Panc1 (cell line): ENCODE results near the gene CAMK1G.

Experiments used
- CTCF ChIP-seq: fragments of 450-650 bp; IDR thresholded peaks from 2 replicates; pipeline ENCODE4 v1.5.1; 2017; ENCODE audit warnings: mild to moderate bottlenecking
- SIN3A ChIP-seq: IDR thresholded peaks from 2 replicates; pipeline ENCODE4 v1.6.1; 2012; ENCODE audit warnings: low read depth, mild to moderate bottlenecking, low read length, moderate library complexity, borderline replicate concordance; ENCODE audit not compliant: insufficient read depth
- TCF7L2 ChIP-seq: IDR thresholded peaks from 2 replicates; pipeline ENCODE4 v1.6.1; 2011; ENCODE audit warnings: mild to moderate bottlenecking, low read depth, low read length, inconsistent platforms

DNA sequence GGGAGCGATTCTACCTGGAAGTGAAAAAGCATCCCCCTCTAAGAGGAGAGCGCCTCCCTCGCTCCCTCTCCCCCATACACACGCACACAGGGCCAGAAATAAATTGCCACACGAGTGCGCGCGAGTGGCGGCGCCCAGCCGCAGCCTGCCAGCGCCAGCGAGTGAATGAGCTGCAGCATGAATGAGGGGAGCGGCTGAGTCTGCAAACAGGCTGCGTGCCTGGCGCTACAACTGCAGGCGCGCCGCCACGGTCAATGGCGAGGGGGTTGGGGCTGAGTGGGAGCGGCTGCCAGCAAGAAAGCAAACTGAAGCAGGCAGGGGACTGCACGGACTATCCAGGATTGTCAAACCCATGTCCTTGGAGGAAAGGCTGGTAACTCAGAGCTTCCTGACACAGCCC is 2.2 kb downstream of the CAMK1G start:
- TF ChIP-seq CTCF (no peak), SIN3A (no peak), TCF7L2 (no peak)
